ENCODE results near the gene IRGQ. TPM values are rescaled to one million over a fixed set of nuclear protein-coding genes. Genes with fewer than 3 reads are reported as not detected.

IRGQ gene
- total and polyA plus RNA-seq, 11 donors, result 7.4 to 36.1 (median 24.2) TPM

DNA sequence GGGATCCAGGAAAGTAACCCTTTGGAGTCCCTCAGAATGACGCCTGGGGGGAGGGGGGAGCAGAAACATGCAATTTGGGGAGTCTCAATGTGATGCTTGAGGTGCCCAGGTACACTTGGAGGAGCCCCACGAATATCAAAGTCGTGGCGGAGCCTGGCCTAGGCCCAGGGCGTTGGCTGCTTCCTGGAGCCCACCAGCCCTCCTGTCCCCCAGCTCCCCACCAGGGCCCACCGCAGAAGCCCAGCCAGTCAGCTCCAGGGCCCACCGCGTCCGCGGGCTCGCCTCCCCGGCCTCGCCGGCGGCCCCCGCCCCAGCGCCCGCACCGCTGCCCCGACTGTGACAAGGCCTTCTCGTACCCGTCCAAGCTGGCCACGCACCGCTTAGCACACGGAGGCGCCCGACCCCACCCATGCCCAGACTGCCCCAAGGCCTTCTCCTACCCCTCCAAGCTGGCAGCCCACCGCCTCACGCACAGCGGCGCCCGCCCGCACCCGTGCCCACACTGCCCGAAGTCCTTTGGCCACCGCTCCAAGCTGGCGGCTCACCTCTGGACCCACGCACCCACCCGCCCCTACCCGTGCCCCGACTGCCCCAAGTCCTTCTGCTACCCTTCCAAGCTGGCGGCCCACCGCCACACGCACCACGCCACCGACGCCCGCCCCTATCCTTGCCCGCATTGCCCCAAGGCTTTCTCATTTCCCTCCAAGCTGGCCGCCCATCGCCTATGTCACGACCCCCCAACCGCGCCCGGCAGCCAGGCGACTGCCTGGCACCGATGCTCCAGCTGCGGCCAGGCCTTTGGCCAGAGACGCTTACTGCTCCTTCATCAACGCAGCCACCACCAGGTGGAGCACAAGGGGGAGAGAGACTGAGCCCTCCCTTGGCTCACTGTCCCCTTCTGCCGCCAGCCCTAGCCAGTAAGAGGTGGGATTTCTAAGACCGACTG lies 60.8 kb downstream of the IRGQ start:
- Histone ChIP-seq H3K36me3 (peaks cover 0 to 27% (median 20%) of the 10 kb centered on the region in 9 donors), H3K27me3 (no peaks in the 10 kb centered on the region), H3K27ac (peak overlapping the region in 6 of 12 donors; percentile 84 to 94 (median 90)), H3K4me3 (peak overlapping the region in 1 of 12 donors; percentile 64), H3K9me3 (peaks cover 0 to 13% (median 10%) of the 10 kb centered on the region in 12 donors), H3K4me1 (peaks cover 0 to 25% (median 12%) of the 10 kb centered on the region in 12 donors)
- TF ChIP-seq POLR2A (IDR thresholded peaks at IDR 0.05), result no peak
- TF ChIP-seq, protein P1, sequence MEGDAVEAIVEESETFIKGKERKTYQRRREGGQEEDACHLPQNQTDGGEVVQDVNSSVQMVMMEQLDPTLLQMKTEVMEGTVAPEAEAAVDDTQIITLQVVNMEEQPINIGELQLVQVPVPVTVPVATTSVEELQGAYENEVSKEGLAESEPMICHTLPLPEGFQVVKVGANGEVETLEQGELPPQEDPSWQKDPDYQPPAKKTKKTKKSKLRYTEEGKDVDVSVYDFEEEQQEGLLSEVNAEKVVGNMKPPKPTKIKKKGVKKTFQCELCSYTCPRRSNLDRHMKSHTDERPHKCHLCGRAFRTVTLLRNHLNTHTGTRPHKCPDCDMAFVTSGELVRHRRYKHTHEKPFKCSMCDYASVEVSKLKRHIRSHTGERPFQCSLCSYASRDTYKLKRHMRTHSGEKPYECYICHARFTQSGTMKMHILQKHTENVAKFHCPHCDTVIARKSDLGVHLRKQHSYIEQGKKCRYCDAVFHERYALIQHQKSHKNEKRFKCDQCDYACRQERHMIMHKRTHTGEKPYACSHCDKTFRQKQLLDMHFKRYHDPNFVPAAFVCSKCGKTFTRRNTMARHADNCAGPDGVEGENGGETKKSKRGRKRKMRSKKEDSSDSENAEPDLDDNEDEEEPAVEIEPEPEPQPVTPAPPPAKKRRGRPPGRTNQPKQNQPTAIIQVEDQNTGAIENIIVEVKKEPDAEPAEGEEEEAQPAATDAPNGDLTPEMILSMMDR (IDR thresholded peaks at IDR 0.05), result peak; percentile 30 to 68 (median 55)
- DNase-seq (peak; percentile 58 to 81 (median 79)), ATAC-seq (peak in 2 of 4 donors; percentile 7 to 15)
- WGBS, 4 donors, result 53 to 77% (median 62%) methylated on average over 49 to 62 of the region's 62 CpGs
- intact Hi-C loops (cut with DNase I), result loop anchor here in 7 of 10 donors (1.0 to 10.0 kb wide), 8 partner anchors 39 to 250 kb away; partner anchors contain the start of genes IRGQ (in 3 of the 7), ZNF576 (in 3 of the 7) and KCNN4 (in 1 of the 7)

Other genes starting within 250 kb of the IRGQ start
- 1 to 10 TPM in 2 of 9 donors, under 1 TPM in 5, not detected in 2; 0.21 to 6.4 (median 0.60) TPM for gene CD177, start 242.4 kb downstream of the IRGQ start, total RNA-seq
- under 1 TPM in 1 of 2 donors, not detected in 1; 0.14 TPM for gene CD177, start 242.4 kb downstream of the IRGQ start, polyA plus RNA-seq
- gene TEX101, start 181.2 kb downstream of the IRGQ start, total RNA-seq, result not detected
- gene TEX101, start 181.2 kb downstream of the IRGQ start, polyA plus RNA-seq, result not detected
- under 1 TPM in 5 of 9 donors, not detected in 4; 0.21 to 0.77 (median 0.37) TPM for gene LYPD3, start 130.5 kb downstream of the IRGQ start, total RNA-seq
- gene LYPD3, start 130.5 kb downstream of the IRGQ start, polyA plus RNA-seq, result under 1 TPM; 0.08 to 0.46 TPM
- 10 to 100 TPM in 1 of 9 donors, 1 to 10 TPM in 8; 2.4 to 11.6 (median 6.4) TPM for gene PHLDB3, start 91.4 kb downstream of the IRGQ start, total RNA-seq
- 1 to 10 TPM; 4.3 to 5.7 TPM for gene PHLDB3, start 91.4 kb downstream of the IRGQ start, polyA plus RNA-seq
- gene ETHE1, start 68.9 kb downstream of the IRGQ start, total RNA-seq, result 10 to 100 TPM in 8 of 9 donors, 1 to 10 TPM in 1; 9.0 to 27.6 (median 14.2) TPM
- 10 to 100 TPM in 1 of 2 donors, 1 to 10 TPM in 1; 6.0 to 21.2 TPM for gene ETHE1, start 68.9 kb downstream of the IRGQ start, polyA plus RNA-seq
- gene ZNF575, start 62.9 kb downstream of the IRGQ start, total RNA-seq, result 1 to 10 TPM in 5 of 9 donors, under 1 TPM in 2, not detected in 2; 0.58 to 1.9 (median 1.3) TPM
- gene ZNF575, start 62.9 kb downstream of the IRGQ start, polyA plus RNA-seq, result under 1 TPM; 0.38 to 0.65 TPM
- 10 to 100 TPM; 11.2 to 21.3 (median 16.6) TPM for gene XRCC1, start 20.6 kb downstream of the IRGQ start, total RNA-seq
- gene XRCC1, start 20.6 kb downstream of the IRGQ start, polyA plus RNA-seq, result 10 to 100 TPM; 11.3 to 19.3 TPM
- 1 to 10 TPM in 5 of 9 donors, under 1 TPM in 3, not detected in 1; 0.76 to 4.3 (median 1.1) TPM for gene PINLYP, start 20.3 kb downstream of the IRGQ start, total RNA-seq
- gene PINLYP, start 20.3 kb downstream of the IRGQ start, polyA plus RNA-seq, result 1 to 10 TPM; 3.0 to 4.0 TPM
- gene ZNF576, start 461 bp upstream of the IRGQ start, total RNA-seq, result 10 to 100 TPM in 7 of 9 donors, 1 to 10 TPM in 2; 9.0 to 17.6 (median 11.8) TPM
- gene ZNF576, start 461 bp upstream of the IRGQ start, polyA plus RNA-seq, result 10 to 100 TPM in 1 of 2 donors, 1 to 10 TPM in 1; 8.9 to 22.4 TPM
- under 1 TPM in 7 of 9 donors, not detected in 2; 0.07 to 0.35 (median 0.16) TPM for gene SRRM5, start 16.0 kb upstream of the IRGQ start, total RNA-seq
- under 1 TPM; 0.15 to 0.80 TPM for gene SRRM5, start 16.0 kb upstream of the IRGQ start, polyA plus RNA-seq
- gene ZNF428, start 23.5 kb upstream of the IRGQ start, total RNA-seq, result 10 to 100 TPM; 25.1 to 40.4 (median 31.3) TPM
- gene ZNF428, start 23.5 kb upstream of the IRGQ start, polyA plus RNA-seq, result 10 to 100 TPM; 29.5 to 64.5 TPM
- 10 to 100 TPM in 2 of 9 donors, 1 to 10 TPM in 7; 4.6 to 13.2 (median 7.8) TPM for gene CADM4, start 43.7 kb upstream of the IRGQ start, total RNA-seq
- 10 to 100 TPM; 10.7 to 12.2 TPM for gene CADM4, start 43.7 kb upstream of the IRGQ start, polyA plus RNA-seq
- 10 to 100 TPM in 2 of 9 donors, 1 to 10 TPM in 7; 2.3 to 44.1 (median 4.7) TPM for gene PLAUR, start 74.0 kb upstream of the IRGQ start, total RNA-seq
- gene PLAUR, start 74.0 kb upstream of the IRGQ start, polyA plus RNA-seq, result 10 to 100 TPM in 1 of 2 donors, 1 to 10 TPM in 1; 4.0 to 17.8 TPM
- not detected for gene IRGC, start 119.9 kb upstream of the IRGQ start, total RNA-seq
- not detected for gene IRGC, start 119.9 kb upstream of the IRGQ start, polyA plus RNA-seq
- 10 to 100 TPM in 6 of 9 donors, 1 to 10 TPM in 3; 5.8 to 27.7 (median 14.6) TPM for gene SMG9, start 158.8 kb upstream of the IRGQ start, total RNA-seq
- gene SMG9, start 158.8 kb upstream of the IRGQ start, polyA plus RNA-seq, result 10 to 100 TPM; 15.6 to 19.9 TPM
- gene KCNN4, start 184.8 kb upstream of the IRGQ start, total RNA-seq, result 1 to 10 TPM in 2 of 9 donors, under 1 TPM in 7; 0.15 to 3.7 (median 0.63) TPM
- gene KCNN4, start 184.8 kb upstream of the IRGQ start, polyA plus RNA-seq, result 1 to 10 TPM in 1 of 2 donors, under 1 TPM in 1; 0.46 to 1.1 TPM
- gene LYPD5, start 206.3 kb upstream of the IRGQ start, total RNA-seq, result 1 to 10 TPM in 8 of 9 donors, under 1 TPM in 1; 0.37 to 7.9 (median 1.4) TPM
- gene LYPD5, start 206.3 kb upstream of the IRGQ start, polyA plus RNA-seq, result 1 to 10 TPM in 1 of 2 donors, under 1 TPM in 1; 0.34 to 1.9 TPM
- 10 to 100 TPM in 6 of 9 donors, 1 to 10 TPM in 3; 4.6 to 13.4 (median 11.9) TPM for gene ZNF283, start 231.2 kb upstream of the IRGQ start, total RNA-seq
- gene ZNF283, start 231.2 kb upstream of the IRGQ start, polyA plus RNA-seq, result 1 to 10 TPM; 4.8 to 5.0 TPM